ENCODE measurements around the gene RAX2. TPM values are rescaled to one million over a fixed set of nuclear protein-coding genes. Genes with fewer than 3 reads are reported as not detected.

Gene RAX2
- total and polyA plus RNA-seq, 4 donors: 0.01 TPM; not detected in 3

DNA sequence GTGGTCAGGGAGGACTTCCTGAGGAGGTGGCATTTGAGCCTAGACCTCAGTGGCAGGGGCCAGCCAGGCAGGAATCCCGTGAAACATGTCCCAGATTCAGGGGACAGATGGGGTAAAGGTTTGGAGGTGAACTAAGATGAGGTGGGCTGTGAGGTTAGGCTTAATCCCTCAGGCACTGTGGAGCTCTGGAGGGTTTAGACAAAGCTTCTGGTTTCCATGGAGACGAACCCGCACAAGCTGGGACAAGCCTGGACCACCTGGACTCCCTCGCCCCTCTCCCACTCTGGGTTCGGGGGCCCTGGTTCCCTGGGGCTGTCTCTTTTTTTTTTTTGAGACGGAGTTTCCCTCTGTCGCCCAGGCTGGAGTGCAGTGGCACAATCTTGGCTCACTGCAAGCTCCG, 48.1 kb downstream of the RAX2 start:
- ATAC-seq (ENCODE audit: insufficient read depth, low FRiP score) (no peak), DNase-seq (no peak)
- Histone ChIP-seq H3K9me3 (ENCODE audit: control insufficient read depth in 4 of 4, insufficient read depth in 3 of 4, low read length in 3 of 4) (peaks cover 0 to 2% (median 0%) of the 10 kb centered on the region in 4 donors), H3K27ac (ENCODE audit: low read depth in 1 of 2, low read length in 1 of 2) (no peak overlapping the region), H3K9ac (ENCODE audit: insufficient read depth in 1 of 2, low read length in 2 of 2) (no peak overlapping the region), H3K4me1 (ENCODE audit: control insufficient read depth in 5 of 5, insufficient read depth in 5 of 5, low read length in 5 of 5) (peaks cover 0 to 2% (median 0%) of the 10 kb centered on the region in 5 donors), H3K27me3 (ENCODE audit: control insufficient read depth in 3 of 3, insufficient read depth in 3 of 3, low read length in 2 of 3) (peaks cover 0 to 24% (median 11%) of the 10 kb centered on the region in 3 donors), H3K36me3 (ENCODE audit: control insufficient read depth in 4 of 4, insufficient read depth in 4 of 4, low read length in 4 of 4) (no peaks in the 10 kb centered on the region), H3K4me3 (no peak overlapping the region)
- WGBS, 2 donors: 56% methylated on average over 8 of the region's 8 CpGs
- TF ChIP-seq, protein P1, sequence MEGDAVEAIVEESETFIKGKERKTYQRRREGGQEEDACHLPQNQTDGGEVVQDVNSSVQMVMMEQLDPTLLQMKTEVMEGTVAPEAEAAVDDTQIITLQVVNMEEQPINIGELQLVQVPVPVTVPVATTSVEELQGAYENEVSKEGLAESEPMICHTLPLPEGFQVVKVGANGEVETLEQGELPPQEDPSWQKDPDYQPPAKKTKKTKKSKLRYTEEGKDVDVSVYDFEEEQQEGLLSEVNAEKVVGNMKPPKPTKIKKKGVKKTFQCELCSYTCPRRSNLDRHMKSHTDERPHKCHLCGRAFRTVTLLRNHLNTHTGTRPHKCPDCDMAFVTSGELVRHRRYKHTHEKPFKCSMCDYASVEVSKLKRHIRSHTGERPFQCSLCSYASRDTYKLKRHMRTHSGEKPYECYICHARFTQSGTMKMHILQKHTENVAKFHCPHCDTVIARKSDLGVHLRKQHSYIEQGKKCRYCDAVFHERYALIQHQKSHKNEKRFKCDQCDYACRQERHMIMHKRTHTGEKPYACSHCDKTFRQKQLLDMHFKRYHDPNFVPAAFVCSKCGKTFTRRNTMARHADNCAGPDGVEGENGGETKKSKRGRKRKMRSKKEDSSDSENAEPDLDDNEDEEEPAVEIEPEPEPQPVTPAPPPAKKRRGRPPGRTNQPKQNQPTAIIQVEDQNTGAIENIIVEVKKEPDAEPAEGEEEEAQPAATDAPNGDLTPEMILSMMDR (IDR thresholded peaks at IDR 0.05; ENCODE audit: control extremely low read depth, extremely low read depth): no peak

DNA sequence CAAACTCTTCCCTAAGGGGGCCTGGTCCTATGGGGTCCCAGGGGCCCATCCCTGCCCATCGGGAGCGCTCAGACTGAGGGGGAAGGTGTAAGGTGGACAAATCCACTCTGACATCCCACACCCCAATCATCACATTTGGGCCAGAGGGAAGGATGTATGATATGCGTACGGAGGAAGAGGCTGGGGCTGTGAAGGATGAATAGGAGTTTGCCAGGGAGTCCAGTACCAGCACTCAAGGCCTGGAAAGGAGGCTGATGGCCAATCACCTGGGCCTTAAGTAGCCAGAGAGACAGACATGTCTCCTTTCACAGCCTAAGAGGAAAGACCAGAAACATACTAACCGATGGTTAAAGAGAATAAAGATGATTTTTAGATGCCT, 48.9 kb downstream of the RAX2 start:
- TF ChIP-seq, protein P1 (IDR thresholded peaks at IDR 0.05; ENCODE audit: control extremely low read depth, extremely low read depth): no peak
- H3K36me3 ChIP-seq (ENCODE audit: control insufficient read depth in 4 of 4, insufficient read depth in 4 of 4, low read length in 4 of 4): no peaks in the 10 kb centered on the region
- DNase-seq (no peak), ATAC-seq (ENCODE audit: insufficient read depth, low FRiP score) (no peak)
- no peak overlapping the region for H3K9ac ChIP-seq (ENCODE audit: insufficient read depth in 1 of 2, low read length in 2 of 2)
- 79 to 83% methylated on average over 5 of the region's 5 CpGs for WGBS, 2 donors
- H3K27me3 ChIP-seq (ENCODE audit: control insufficient read depth in 3 of 3, insufficient read depth in 3 of 3, low read length in 2 of 3): peaks cover 0 to 24% (median 11%) of the 10 kb centered on the region in 3 donors
- peaks cover 0 to 2% (median 0%) of the 10 kb centered on the region in 4 donors for H3K9me3 ChIP-seq (ENCODE audit: control insufficient read depth in 4 of 4, insufficient read depth in 3 of 4, low read length in 3 of 4)
- H3K27ac ChIP-seq (ENCODE audit: low read depth in 1 of 2, low read length in 1 of 2): no peak overlapping the region
- H3K4me1 ChIP-seq (ENCODE audit: control insufficient read depth in 5 of 5, insufficient read depth in 5 of 5, low read length in 5 of 5): peaks cover 0 to 2% (median 0%) of the 10 kb centered on the region in 5 donors
- H3K4me3 ChIP-seq: no peak overlapping the region

DNA sequence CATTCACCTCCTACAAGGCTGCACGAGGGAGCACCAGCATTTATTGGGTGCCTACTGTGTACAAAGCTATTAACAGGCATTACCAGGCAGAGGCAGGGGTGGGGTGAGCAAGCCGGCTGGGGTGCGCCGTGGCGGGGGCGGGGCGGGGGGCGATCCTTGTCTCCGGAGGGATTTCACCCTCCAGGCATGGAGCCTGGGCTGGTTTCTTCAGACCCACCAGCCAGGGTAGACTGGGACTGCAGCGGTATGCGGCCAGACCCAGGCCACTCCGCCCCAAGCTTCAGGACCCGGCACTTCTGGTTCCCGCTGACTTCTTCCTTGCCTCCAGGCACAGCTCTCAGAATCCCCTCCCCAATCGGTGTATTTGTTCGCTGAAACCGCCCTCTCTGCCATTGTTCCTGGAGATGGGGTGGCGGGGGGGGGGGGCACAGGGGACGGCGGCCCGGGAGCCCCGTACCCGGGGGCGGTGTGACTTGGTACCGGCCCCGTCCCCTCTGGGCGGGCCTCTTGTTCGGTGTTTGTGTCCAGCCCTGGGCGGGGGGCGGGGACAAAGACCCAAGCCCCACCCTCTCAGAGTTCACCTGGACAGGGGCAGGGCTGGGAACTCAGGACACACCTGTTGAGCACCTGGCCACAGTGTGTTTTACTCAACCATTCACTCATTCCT, 49.5 kb downstream of the RAX2 start:
- Histone ChIP-seq H3K4me1 (ENCODE audit: control insufficient read depth in 5 of 5, insufficient read depth in 5 of 5, low read length in 5 of 5) (peaks cover 0 to 2% (median 0%) of the 10 kb centered on the region in 5 donors), H3K4me3 (no peak overlapping the region), H3K9me3 (ENCODE audit: control insufficient read depth in 4 of 4, insufficient read depth in 3 of 4, low read length in 3 of 4) (peaks cover 0 to 2% (median 0%) of the 10 kb centered on the region in 4 donors), H3K27me3 (ENCODE audit: control insufficient read depth in 3 of 3, insufficient read depth in 3 of 3, low read length in 2 of 3) (peaks cover 0 to 24% (median 11%) of the 10 kb centered on the region in 3 donors), H3K9ac (ENCODE audit: insufficient read depth in 1 of 2, low read length in 2 of 2) (no peak overlapping the region), H3K27ac (ENCODE audit: low read depth in 1 of 2, low read length in 1 of 2) (no peak overlapping the region), H3K36me3 (ENCODE audit: control insufficient read depth in 4 of 4, insufficient read depth in 4 of 4, low read length in 4 of 4) (no peaks in the 10 kb centered on the region)
- WGBS, 2 donors: 6 to 8% methylated on average over 29 to 30 of the region's 30 CpGs
- DNase-seq: no peak
- ATAC-seq (ENCODE audit: insufficient read depth, low FRiP score): no peak
- TF ChIP-seq, protein P1 (IDR thresholded peaks at IDR 0.05; ENCODE audit: control extremely low read depth, extremely low read depth): no peak

Data from lung (tissue), 12 donors.